ENCODE data around the gene LRWD1.

DNA sequence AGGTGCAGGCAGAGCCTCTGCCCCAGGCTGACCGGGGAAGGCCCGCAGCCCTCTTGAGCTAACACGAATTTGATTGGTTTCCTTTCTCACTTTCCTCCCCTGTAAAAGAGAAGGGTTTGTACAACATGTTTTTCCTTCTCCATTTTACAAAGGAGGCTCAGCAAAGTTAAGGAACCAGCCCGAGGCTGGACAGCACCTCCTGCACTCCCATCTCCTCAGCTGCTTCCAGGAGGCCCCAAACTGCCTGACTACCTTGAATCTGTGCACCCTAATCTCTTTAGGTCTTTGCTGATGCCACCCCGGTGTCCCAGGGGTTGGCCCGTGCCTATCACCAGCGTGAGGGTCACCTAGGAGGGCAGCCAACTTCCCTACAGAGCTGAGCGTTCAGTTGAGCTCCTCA lies 4.3 kb upstream of the LRWD1 start:
- TF ChIP-seq, protein P1, sequence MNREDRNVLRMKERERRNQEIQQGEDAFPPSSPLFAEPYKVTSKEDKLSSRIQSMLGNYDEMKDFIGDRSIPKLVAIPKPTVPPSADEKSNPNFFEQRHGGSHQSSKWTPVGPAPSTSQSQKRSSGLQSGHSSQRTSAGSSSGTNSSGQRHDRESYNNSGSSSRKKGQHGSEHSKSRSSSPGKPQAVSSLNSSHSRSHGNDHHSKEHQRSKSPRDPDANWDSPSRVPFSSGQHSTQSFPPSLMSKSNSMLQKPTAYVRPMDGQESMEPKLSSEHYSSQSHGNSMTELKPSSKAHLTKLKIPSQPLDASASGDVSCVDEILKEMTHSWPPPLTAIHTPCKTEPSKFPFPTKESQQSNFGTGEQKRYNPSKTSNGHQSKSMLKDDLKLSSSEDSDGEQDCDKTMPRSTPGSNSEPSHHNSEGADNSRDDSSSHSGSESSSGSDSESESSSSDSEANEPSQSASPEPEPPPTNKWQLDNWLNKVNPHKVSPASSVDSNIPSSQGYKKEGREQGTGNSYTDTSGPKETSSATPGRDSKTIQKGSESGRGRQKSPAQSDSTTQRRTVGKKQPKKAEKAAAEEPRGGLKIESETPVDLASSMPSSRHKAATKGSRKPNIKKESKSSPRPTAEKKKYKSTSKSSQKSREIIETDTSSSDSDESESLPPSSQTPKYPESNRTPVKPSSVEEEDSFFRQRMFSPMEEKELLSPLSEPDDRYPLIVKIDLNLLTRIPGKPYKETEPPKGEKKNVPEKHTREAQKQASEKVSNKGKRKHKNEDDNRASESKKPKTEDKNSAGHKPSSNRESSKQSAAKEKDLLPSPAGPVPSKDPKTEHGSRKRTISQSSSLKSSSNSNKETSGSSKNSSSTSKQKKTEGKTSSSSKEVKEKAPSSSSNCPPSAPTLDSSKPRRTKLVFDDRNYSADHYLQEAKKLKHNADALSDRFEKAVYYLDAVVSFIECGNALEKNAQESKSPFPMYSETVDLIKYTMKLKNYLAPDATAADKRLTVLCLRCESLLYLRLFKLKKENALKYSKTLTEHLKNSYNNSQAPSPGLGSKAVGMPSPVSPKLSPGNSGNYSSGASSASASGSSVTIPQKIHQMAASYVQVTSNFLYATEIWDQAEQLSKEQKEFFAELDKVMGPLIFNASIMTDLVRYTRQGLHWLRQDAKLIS (CRISPR knock-in tag; IDR thresholded peaks at IDR 0.05; ENCODE audit: borderline replicate concordance), result no peak
- TF ChIP-seq, protein P2, sequence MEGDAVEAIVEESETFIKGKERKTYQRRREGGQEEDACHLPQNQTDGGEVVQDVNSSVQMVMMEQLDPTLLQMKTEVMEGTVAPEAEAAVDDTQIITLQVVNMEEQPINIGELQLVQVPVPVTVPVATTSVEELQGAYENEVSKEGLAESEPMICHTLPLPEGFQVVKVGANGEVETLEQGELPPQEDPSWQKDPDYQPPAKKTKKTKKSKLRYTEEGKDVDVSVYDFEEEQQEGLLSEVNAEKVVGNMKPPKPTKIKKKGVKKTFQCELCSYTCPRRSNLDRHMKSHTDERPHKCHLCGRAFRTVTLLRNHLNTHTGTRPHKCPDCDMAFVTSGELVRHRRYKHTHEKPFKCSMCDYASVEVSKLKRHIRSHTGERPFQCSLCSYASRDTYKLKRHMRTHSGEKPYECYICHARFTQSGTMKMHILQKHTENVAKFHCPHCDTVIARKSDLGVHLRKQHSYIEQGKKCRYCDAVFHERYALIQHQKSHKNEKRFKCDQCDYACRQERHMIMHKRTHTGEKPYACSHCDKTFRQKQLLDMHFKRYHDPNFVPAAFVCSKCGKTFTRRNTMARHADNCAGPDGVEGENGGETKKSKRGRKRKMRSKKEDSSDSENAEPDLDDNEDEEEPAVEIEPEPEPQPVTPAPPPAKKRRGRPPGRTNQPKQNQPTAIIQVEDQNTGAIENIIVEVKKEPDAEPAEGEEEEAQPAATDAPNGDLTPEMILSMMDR (IDR thresholded peaks at IDR 0.05), result no peak
- TF ChIP-seq SP1 (CRISPR knock-in tag; conservative IDR thresholded peaks at IDR 0.05), result no peak
- TF ChIP-seq, protein P3, sequence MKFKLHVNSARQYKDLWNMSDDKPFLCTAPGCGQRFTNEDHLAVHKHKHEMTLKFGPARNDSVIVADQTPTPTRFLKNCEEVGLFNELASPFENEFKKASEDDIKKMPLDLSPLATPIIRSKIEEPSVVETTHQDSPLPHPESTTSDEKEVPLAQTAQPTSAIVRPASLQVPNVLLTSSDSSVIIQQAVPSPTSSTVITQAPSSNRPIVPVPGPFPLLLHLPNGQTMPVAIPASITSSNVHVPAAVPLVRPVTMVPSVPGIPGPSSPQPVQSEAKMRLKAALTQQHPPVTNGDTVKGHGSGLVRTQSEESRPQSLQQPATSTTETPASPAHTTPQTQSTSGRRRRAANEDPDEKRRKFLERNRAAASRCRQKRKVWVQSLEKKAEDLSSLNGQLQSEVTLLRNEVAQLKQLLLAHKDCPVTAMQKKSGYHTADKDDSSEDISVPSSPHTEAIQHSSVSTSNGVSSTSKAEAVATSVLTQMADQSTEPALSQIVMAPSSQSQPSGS (CRISPR knock-in tag; IDR thresholded peaks at IDR 0.05; ENCODE audit: borderline replicate concordance, low read depth), result no peak

All from WTC11 (cell line).